Epithelial cell of proximal tubule (primary cell): ENCODE measurements around the gene SLC17A7. TPM values are rescaled to one million over a fixed set of nuclear protein-coding genes. Genes with fewer than 3 reads are reported as not detected.

Source experiments
- DNase-seq: peaks from one replicate; pipeline ENCODE4 v3.0.0-alpha.2; 2011; ENCODE audit warnings: low read depth
- H3K4me3 ChIP-seq: 2 replicates; pipeline ENCODE4 v1.5.1; 2011; ENCODE audit warnings: low read depth, mild to moderate bottlenecking, low read length
- total RNA-seq: library from RNA; depleted of rRNA; stranded (reverse); fragments of >200 nt; gene quantifications from 2 replicates; pipeline ENCODE4 v1.2.3, GENCODE V29; 2015
- TF ChIP-seq, protein P1 (sequence below): conservative IDR thresholded peaks from 2 replicates; pipeline ENCODE4 v1.5.1; 2012; ENCODE audit warnings: low read depth, mild to moderate bottlenecking, low read length

Gene SLC17A7
- total RNA-seq, 1 donor from 2014 or later, result not detected

DNA sequence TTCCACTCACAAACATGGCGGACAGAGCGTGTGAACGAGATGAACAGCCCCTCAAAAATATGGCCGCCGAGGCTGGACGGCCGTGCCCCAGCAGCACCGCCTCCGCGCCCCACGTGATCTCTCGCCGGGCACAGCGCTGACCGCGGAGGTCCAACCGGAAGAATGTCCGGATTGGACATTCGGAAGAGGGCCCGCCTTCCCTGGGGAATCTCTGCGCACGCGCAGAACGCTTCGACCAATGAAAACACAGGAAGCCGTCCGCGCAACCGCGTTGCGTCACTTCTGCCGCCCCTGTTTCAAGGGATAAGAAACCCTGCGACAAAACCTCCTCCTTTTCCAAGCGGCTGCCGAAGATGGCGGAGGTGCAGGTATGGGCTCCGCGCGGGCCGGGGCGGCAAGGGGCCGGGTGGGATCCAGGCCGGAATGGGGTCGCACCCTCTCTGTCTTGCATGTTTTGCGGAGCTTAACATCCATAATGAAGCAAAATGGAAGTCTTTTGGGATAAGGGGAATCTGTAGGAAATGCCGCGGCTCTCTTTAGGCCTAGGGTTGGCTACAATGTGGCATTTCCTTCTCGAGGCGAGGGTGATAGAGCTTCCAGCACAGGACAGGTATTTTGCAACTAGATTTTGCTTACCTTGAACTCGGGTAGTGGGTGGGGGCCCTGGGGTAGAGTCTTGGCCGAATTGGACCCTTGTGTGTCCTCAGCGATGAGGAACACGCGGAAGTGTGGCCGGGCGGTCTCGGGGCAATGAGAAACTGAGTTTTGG is 46.1 kb upstream of the SLC17A7 start, which contains the start of gene RPL13A:
RPL13A (plus strand) TSS at position 332 of the 769 bp plus-strand sequence; CDS start at position 354, 22 bp downstream.
- H3K4me3 ChIP-seq, result peak within 1 kb of the TSS; percentile 67
- TF ChIP-seq, protein P1, sequence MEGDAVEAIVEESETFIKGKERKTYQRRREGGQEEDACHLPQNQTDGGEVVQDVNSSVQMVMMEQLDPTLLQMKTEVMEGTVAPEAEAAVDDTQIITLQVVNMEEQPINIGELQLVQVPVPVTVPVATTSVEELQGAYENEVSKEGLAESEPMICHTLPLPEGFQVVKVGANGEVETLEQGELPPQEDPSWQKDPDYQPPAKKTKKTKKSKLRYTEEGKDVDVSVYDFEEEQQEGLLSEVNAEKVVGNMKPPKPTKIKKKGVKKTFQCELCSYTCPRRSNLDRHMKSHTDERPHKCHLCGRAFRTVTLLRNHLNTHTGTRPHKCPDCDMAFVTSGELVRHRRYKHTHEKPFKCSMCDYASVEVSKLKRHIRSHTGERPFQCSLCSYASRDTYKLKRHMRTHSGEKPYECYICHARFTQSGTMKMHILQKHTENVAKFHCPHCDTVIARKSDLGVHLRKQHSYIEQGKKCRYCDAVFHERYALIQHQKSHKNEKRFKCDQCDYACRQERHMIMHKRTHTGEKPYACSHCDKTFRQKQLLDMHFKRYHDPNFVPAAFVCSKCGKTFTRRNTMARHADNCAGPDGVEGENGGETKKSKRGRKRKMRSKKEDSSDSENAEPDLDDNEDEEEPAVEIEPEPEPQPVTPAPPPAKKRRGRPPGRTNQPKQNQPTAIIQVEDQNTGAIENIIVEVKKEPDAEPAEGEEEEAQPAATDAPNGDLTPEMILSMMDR, result no peak
- DNase-seq, result peak; percentile 90

DNA sequence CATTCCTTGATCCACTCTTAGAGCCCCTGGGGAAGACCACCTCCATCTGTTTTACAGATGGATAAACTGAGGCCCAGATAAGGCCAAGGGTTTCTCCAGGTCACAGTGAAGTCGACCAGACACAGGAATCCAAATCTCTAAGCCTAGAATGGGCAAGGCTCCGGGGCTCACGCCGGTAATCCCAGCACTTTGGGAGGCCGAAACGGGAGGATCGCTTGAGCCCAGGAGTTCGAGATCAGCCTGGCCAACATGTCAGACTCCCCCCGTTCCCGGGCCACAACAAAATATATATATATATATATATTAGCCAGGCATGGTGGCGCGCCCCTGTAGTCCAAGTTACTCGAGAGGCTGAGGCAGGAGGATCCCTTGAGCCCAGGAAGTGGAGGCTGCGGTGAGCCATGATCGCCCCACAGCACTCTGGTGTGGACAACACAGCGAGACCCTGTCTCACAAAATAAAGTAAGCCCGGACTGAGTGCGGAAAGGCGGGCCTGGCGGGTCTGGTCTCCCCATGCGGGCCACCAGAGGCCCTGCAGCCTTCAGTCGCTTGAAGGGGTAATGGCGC is 45.5 kb upstream of the SLC17A7 start:
- TF ChIP-seq, protein P1, result no peak
- H3K4me3 ChIP-seq, result peak overlapping the region; percentile 48
- DNase-seq, result no peak

DNA sequence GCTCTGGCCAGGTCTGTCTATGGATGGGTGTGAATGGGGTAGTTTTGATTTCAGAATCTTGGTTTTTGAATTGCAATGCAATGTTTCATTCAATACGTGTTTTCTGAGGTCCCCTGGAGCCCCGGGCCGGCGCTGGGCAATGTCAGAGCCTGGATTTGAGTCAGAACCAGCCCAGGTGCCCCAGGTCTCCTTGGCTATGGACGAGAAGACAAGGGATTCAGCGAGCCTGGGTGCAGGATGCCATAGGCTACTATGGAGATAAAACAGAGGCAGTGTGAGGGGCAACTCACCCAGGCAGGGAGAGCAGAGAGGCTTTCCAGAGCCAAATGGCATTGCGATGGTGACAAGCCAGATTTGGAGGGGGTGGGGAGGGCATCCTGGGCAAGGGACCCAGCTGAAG is 44.9 kb upstream of the SLC17A7 start:
- TF ChIP-seq, protein P1, result no peak
- no peak for DNase-seq
- H3K4me3 ChIP-seq, result no peak overlapping the region

DNA sequence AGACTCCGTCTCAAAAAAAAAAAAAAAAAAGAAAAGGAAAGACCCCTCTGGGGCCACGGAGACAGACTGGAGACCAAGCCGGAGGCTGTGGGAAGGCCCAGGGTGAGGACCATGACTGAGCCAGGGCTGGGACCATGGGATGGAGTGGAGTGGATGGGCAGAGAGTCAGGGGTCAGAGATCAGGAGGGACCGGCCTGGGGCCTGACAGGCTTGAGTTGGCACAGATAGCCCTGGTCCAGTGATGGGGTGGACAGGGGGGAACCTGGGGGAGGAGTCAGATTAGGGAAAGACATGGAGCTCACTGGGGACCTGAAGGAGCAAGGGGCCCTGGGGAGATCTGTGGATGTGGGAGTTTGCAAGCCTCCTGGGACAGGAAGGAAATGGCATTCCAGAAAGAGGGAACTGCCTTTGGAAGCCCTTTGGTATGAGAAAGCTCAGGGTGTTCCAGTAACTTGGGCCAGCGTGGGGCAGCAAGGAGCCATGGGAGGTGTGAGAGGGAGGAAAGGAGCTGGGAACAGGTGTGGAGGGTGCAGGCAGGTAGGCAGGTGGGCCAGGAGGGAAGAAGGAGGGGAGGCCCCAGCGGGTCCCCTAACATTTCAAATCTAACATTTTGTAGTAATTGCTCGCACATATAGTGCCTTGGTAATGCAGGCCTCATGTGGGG is 39.8 kb upstream of the SLC17A7 start:
- H3K4me3 ChIP-seq, result no peak overlapping the region
- TF ChIP-seq, protein P1, result peak; percentile 4
- DNase-seq, result no peak

DNA sequence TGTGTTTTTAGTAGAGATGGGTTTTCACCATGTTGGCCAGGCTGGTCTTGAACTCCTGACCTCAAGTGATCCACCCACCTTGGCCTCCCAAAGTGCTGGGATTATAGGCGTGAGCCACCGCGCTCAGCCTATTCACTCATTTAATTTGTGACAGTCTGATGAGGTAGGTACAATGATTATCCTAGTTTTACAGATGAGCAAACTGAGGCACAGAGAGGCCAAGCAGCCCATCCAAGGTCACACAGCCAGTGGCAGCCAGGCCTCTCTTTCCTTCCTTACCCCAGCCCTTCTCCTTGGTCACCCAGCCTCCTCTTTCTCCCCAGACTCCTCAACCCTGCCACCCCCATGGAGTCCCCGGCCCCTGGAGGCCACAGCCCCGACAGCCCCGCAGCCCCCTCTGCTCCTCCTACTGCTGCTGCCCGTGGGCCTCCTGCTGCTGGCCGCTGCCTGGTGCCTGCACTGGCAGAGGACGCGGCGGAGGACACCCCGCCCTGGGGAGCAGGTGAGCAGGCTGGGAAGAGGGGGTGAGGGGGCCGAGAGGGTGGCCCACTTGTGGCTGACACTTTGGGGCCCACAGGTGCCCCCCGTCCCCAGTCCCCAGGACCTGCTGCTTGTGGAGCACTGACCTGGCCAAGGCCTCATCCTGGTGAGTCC is 38.8 kb upstream of the SLC17A7 start:
- no peak for DNase-seq
- TF ChIP-seq, protein P1, result no peak
- H3K4me3 ChIP-seq, result no peak overlapping the region

DNA sequence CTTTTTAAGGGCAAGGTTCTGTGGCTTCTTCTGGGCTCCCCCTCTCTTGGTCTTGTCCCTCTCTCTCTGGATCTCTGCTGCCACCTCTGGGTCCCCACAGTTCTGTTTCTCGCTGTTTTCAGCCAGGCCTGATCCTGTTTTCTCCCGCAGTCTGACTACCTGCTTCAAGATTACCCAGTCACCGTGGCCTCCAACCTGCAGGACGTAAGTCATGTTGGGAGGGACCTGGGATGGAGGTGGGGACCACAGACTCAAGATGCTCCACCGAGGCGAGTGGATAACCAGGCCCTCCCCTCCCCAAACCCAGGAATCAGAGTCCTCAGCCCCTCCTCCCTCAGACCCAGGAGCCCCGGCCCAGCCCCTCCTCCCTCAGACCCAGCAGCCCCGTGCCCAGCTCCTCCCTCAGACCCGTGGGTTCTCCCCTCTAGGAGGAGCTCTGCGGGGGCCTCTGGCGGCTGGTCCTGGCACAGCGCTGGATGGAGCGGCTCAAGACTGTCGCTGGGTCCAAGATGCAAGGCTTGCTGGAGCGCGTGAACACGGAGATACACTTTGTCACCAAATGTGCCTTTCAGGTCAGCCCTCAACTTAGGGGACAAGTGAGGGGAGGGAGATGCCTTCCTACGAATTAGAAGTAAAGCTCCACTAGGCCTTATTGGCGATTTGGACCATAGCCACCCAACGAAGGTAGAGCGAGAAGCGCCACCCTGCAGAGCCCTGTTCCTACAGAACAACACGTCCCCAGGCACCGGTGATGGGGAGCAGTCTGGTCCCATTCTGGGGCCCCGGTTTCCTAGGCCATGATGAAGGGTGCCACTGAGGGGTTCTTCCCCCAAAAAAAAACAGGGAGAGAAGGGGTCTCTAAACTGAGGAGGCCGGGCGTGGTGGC is 34.9 kb upstream of the SLC17A7 start:
- no peak for DNase-seq
- no peak overlapping the region for H3K4me3 ChIP-seq
- TF ChIP-seq, protein P1, result peak; percentile 52
